Neuronal stem cell (in vitro differentiated cells): ENCODE results near the gene TARDBP.
"Not testable (repeated sequence)": the region's sequence is repeated elsewhere in the genome, so short reads cannot be mapped to it uniquely, and the experiment has no call there.

Experiments
- DNase-seq: peaks from one replicate; pipeline ENCODE4 v3.0.0-alpha.2; 2013; ENCODE audit warnings: low spot score
- H2AFZ ChIP-seq: one replicate; pipeline ENCODE4 v1.6.1; 2013; ENCODE audit warnings: mild to moderate bottlenecking, low read length, inconsistent platforms
- H2AK5ac ChIP-seq: 2 replicates; pipeline ENCODE4 v1.6.1; 2013; ENCODE audit warnings: low read depth, mild to moderate bottlenecking, inconsistent platforms, low read length, moderate library complexity, mixed read lengths
- H2BK120ac ChIP-seq: 2 replicates; pipeline ENCODE4 v1.6.1; 2013; ENCODE audit warnings: low read depth, mild to moderate bottlenecking, inconsistent platforms, low read length, moderate library complexity, mixed read lengths
- H2BK12ac ChIP-seq: one replicate; pipeline ENCODE4 v1.6.1; 2013; ENCODE audit warnings: low read length, inconsistent platforms
- H2BK15ac ChIP-seq: 2 replicates; pipeline ENCODE4 v1.6.1; 2013; ENCODE audit warnings: mild to moderate bottlenecking, low read length, inconsistent platforms, mixed read lengths
- H2BK5ac ChIP-seq: one replicate; pipeline ENCODE4 v1.6.1; 2013; ENCODE audit warnings: inconsistent platforms, mild to moderate bottlenecking, low read length, moderate library complexity
- H3K14ac ChIP-seq: one replicate; pipeline ENCODE4 v1.6.1; 2013; ENCODE audit warnings: low read length, inconsistent platforms
- H3K18ac ChIP-seq: 2 replicates; pipeline ENCODE4 v1.6.1; 2013; ENCODE audit warnings: low read length, inconsistent platforms
- H3K23ac ChIP-seq: 2 replicates; pipeline ENCODE4 v1.6.1; 2013; ENCODE audit warnings: low read depth, mild to moderate bottlenecking, mixed read lengths, low read length, inconsistent platforms; ENCODE audit not compliant: poor library complexity
- H3K27ac ChIP-seq: replicated peaks from 3 replicates; pipeline ENCODE4 v1.5.1; 2013; ENCODE audit warnings: low read length, inconsistent platforms
- H3K27me3 ChIP-seq, 3 experiments: 2 replicates each; pipeline ENCODE4 v1.6.1; 2013; ENCODE audit warnings: low read length in 3 of 3, mild to moderate bottlenecking in 2 of 3, inconsistent platforms in 1 of 3, low read depth in 1 of 3, mixed read lengths in 1 of 3, moderate library complexity in 1 of 3; ENCODE audit not compliant: control insufficient read depth in 3 of 3, insufficient read depth in 3 of 3
- H3K36me3 ChIP-seq, 2 donors: replicated peaks in 1 of 2; 2 replicates each; pipeline ENCODE4 v1.6.1; 2013; ENCODE audit warnings: low read length in 2 of 2; ENCODE audit not compliant: control insufficient read depth in 2 of 2, insufficient read depth in 2 of 2
- H3K4ac ChIP-seq: 2 replicates; pipeline ENCODE4 v1.6.1; 2013; ENCODE audit warnings: inconsistent platforms, mild to moderate bottlenecking, low read length, moderate library complexity
- H3K4me1 ChIP-seq, 2 donors: 1 replicate in 1 of 2; 2 replicates in 1 of 2; pipeline ENCODE4 v1.6.1; 2013; ENCODE audit warnings: low read length in 2 of 2, low read depth in 1 of 2; ENCODE audit not compliant: control insufficient read depth in 2 of 2, insufficient read depth in 1 of 2
- H3K4me2 ChIP-seq: one replicate; pipeline ENCODE4 v1.6.1; 2013; ENCODE audit warnings: mild to moderate bottlenecking, low read length, inconsistent platforms; ENCODE audit not compliant: insufficient read depth, poor library complexity, severe bottlenecking
- H3K4me3 ChIP-seq, 2 donors: 2 replicates each; pipeline ENCODE4 v1.5.1; 2013; ENCODE audit warnings: low read length in 2 of 2, mild to moderate bottlenecking in 2 of 2, inconsistent platforms in 1 of 2, moderate library complexity in 1 of 2
- H3K79me1 ChIP-seq: one replicate; pipeline ENCODE4 v1.6.1; 2013; ENCODE audit warnings: low read depth, mild to moderate bottlenecking, inconsistent platforms, low read length, moderate library complexity
- H3K9ac ChIP-seq: one replicate; pipeline ENCODE4 v1.6.1; 2013; ENCODE audit warnings: mild to moderate bottlenecking, low read depth, low read length, inconsistent platforms; ENCODE audit not compliant: poor library complexity
- H3K9me3 ChIP-seq, 2 donors: replicated peaks in 1 of 2; 2 replicates each; pipeline versions ENCODE3 to v1.6.1; 2013; ENCODE audit warnings: low read length in 2 of 2, mild to moderate bottlenecking in 2 of 2, inconsistent platforms in 1 of 2, low read depth in 1 of 2, mixed read lengths in 1 of 2, moderate library complexity in 1 of 2; ENCODE audit not compliant: control insufficient read depth in 2 of 2, insufficient read depth in 1 of 2
- H4K8ac ChIP-seq: one replicate; pipeline ENCODE4 v1.6.1; 2013; ENCODE audit warnings: low read depth, mild to moderate bottlenecking, inconsistent platforms, low read length, moderate library complexity
- H4K91ac ChIP-seq: one replicate; pipeline ENCODE4 v1.6.1; 2013; ENCODE audit warnings: low read length, low read depth, mild to moderate bottlenecking, inconsistent platforms; ENCODE audit not compliant: poor library complexity
- WGBS, 2 donors: extraction: QIAGEN DNeasy Blood & Tissue Kit; methylation state at CpG; one replicate each; pipeline ENCODE4 v1.1.7; 2013; ENCODE audit warnings: missing lambda C conversion rate in 2 of 2, mixed read lengths in 1 of 2; ENCODE audit not compliant: insufficient read length in 2 of 2, insufficient replicate concordance in 1 of 2; ENCODE audit errors: extremely low coverage in 2 of 2; 5-methylcytosine and 5-hydroxymethylcytosine counted together

Gene TARDBP

GRCh38 chr1:11051121-11051520 is 38.7 kb downstream of the TARDBP start:
- H3K27ac ChIP-seq, DNase-seq, H2AK5ac ChIP-seq, H3K9ac ChIP-seq, H2BK15ac ChIP-seq, H2BK5ac ChIP-seq, H3K14ac ChIP-seq, H3K4me2 ChIP-seq, H4K8ac ChIP-seq, H3K79me1 ChIP-seq, H2AFZ ChIP-seq, H3K4ac ChIP-seq, H3K27me3 ChIP-seq, H3K18ac ChIP-seq, H3K9me3 ChIP-seq, H4K91ac ChIP-seq, H2BK120ac ChIP-seq, H3K23ac ChIP-seq, H2BK12ac ChIP-seq, H3K4me3 ChIP-seq: not testable (repeated sequence)
- no CpG with 5 or more reads among the region's 10 CpGs for WGBS, 2 donors
- peaks cover 0 to 12% of the 10 kb centered on the region in 2 donors for H3K4me1 ChIP-seq
- H3K36me3 ChIP-seq, result peaks cover 3 to 20% of the 10 kb centered on the region in 2 donors

- Histone ChIP-seq H3K79me1 (no peaks in the 10 kb centered on the region), H2BK120ac (no peak overlapping the region), H3K4ac (no peak overlapping the region), H3K18ac (no peak overlapping the region), H3K27me3 (no peaks in the 10 kb centered on the region), H3K4me1 (peaks cover 0 to 12% of the 10 kb centered on the region in 2 donors), H3K9me3 (no peaks in the 10 kb centered on the region), H4K91ac (no peak overlapping the region), H3K27ac (no peak overlapping the region), H3K23ac (no peak overlapping the region), H4K8ac (no peak overlapping the region), H2AFZ (no peak overlapping the region), H2AK5ac (no peak overlapping the region), H3K4me3 (no peak overlapping the region), H3K14ac (no peak overlapping the region), H2BK15ac (no peak overlapping the region), H3K9ac (no peak overlapping the region), H3K4me2 (no peak overlapping the region), H2BK5ac (no peak overlapping the region), H3K36me3 (peaks cover 7 to 28% of the 10 kb centered on the region in 2 donors), H2BK12ac (no peak overlapping the region)
- no CpG with 5 or more reads among the region's 19 CpGs for whole genome bisulfite sequencing, 2 donors
- DNase-seq, result no peak
Measured at GRCh38 chr1:11051781-11052511, 39.5 kb downstream of the TARDBP start.

GRCh38 chr1:11052839-11053757 is 40.6 kb downstream of the TARDBP start:
- H4K8ac ChIP-seq, result no peak overlapping the region
- DNase-seq, result no peak

GRCh38 chr1:11053758-11054137 is 41.3 kb downstream of the TARDBP start:
- H2BK5ac ChIP-seq, result no peak overlapping the region
- no peak for DNase-seq
- no peak overlapping the region for H2AK5ac ChIP-seq
- no peak overlapping the region for H3K4ac ChIP-seq
- no peak overlapping the region for H4K8ac ChIP-seq
- H3K23ac ChIP-seq, result peak overlapping the region; percentile 31
- H3K9me3 ChIP-seq, result no peaks in the 10 kb centered on the region
- H3K18ac ChIP-seq, result no peak overlapping the region
- H2BK120ac ChIP-seq, result no peak overlapping the region
- H3K36me3 ChIP-seq, result peaks cover 10 to 46% of the 10 kb centered on the region in 2 donors
- no peak overlapping the region for H2BK12ac ChIP-seq
- H3K27ac ChIP-seq, result no peak overlapping the region
- H3K9ac ChIP-seq, result no peak overlapping the region
- no peak overlapping the region for H3K14ac ChIP-seq
- H3K4me3 ChIP-seq, result no peak overlapping the region
- no peaks in the 10 kb centered on the region for H3K27me3 ChIP-seq
- no peak overlapping the region for H4K91ac ChIP-seq
- H2BK15ac ChIP-seq, result no peak overlapping the region
- H2AFZ ChIP-seq, result no peak overlapping the region
- H3K4me1 ChIP-seq, result peaks cover 3 to 15% of the 10 kb centered on the region in 2 donors
- no CpG with 5 or more reads among the region's 10 CpGs for WGBS, 2 donors
- no peaks in the 10 kb centered on the region for H3K79me1 ChIP-seq
- no peak overlapping the region for H3K4me2 ChIP-seq

More at GRCh38 chr1:11052839-11053757, 40.6 kb downstream of the TARDBP start:
- Histone ChIP-seq H2BK12ac (no peak overlapping the region), H3K4me3 (no peak overlapping the region), H4K91ac (peak overlapping the region; percentile 7), H2BK120ac (no peak overlapping the region), H2AFZ (no peak overlapping the region), H2BK5ac (no peak overlapping the region), H3K14ac (no peak overlapping the region), H3K36me3 (peaks cover 9 to 40% of the 10 kb centered on the region in 2 donors), H3K4ac (no peak overlapping the region), H3K23ac (peak overlapping the region; percentile 60), H3K9ac (no peak overlapping the region), H3K27ac (no peak overlapping the region), H3K9me3 (no peaks in the 10 kb centered on the region), H2BK15ac (no peak overlapping the region), H3K27me3 (no peaks in the 10 kb centered on the region), H3K4me1 (peaks cover 0 to 12% of the 10 kb centered on the region in 2 donors), H3K18ac (peak overlapping the region; percentile 35), H3K4me2 (no peak overlapping the region), H3K79me1 (no peaks in the 10 kb centered on the region), H2AK5ac (peak overlapping the region; percentile 37)
- no CpG with 5 or more reads among the region's 29 CpGs for WGBS, 2 donors
